ENCODE results near the gene LAD1.

- no peak for TF ChIP-seq POLR2AphosphoS5 (IDR thresholded peaks at IDR 0.05)
- TF ChIP-seq CTCF (IDR thresholded peaks at IDR 0.05; ENCODE audit: poor library complexity, severe bottlenecking), result no peak
- no peak for TF ChIP-seq TAF1 (IDR thresholded peaks at IDR 0.05; ENCODE audit: low read depth)
- no peak for TF ChIP-seq EZH2 (IDR thresholded peaks at IDR 0.05; ENCODE audit: borderline replicate concordance, insufficient read depth, low read length, poor library complexity, severe bottlenecking)
- no peak for TF ChIP-seq MXI1 (conservative IDR thresholded peaks at IDR 0.05; ENCODE audit: poor library complexity, severe bottlenecking)
- TF ChIP-seq RAD21 (conservative IDR thresholded peaks at IDR 0.05), result no peak
- TF ChIP-seq EP300 (conservative IDR thresholded peaks at IDR 0.05; ENCODE audit: poor library complexity, severe bottlenecking), result no peak
- TF ChIP-seq REST (IDR thresholded peaks at IDR 0.05; ENCODE audit: borderline replicate concordance), result no peak
These were observed 18.0 kb downstream of the LAD1 start for GRCh38 chr1:201381130-201381529.

All from neural cell (in vitro differentiated cells).